Head of caudate nucleus (tissue), 42 donors: ENCODE results near the gene SH3D21.
A peak's percentile ranks its signal among the peaks of the same experiment; 100 is the strongest.

Source experiments
- DNase-seq, 42 donors: peaks; one replicate each; pipeline versions ENCODE4 v3.0.0 to v3.0.0-alpha.2; 2020 to 2021; ENCODE audit warnings: mixed read lengths in 7 of 42
- intact Hi-C: fragments of 100-400 bp; cut with DNase I; formaldehyde crosslinking; loops from one replicate; pipeline ENCODE4 v1.15.0; 2022

Gene SH3D21

GRCh38 chr1:36306210-36306901 is at the start of gene SH3D21:
Gene SH3D21 (plus strand): TSS chr1:36306368. CDS start chr1:36306421, 53 bp downstream.
- peak in 22 of 42 donors; percentile 26 to 61 (median 36) for DNase-seq
- intact Hi-C loops = loop anchor here (5.0 kb wide), 1 partner anchor 61 kb away; no protein-coding TSS in a partner anchor

GRCh38 chr1:36256558-36257374 is 49.4 kb upstream of the SH3D21 start:
- intact Hi-C loops = no loop called here
- no peak for DNase-seq

- intact Hi-C loops = no loop called here
- DNase-seq = no peak
Measured at GRCh38 chr1:36257375-36257767, 48.8 kb upstream of the SH3D21 start.

GRCh38 chr1:36258960-36259344 is 47.2 kb upstream of the SH3D21 start:
- DNase-seq = no peak
- intact Hi-C loops = no loop called here

- no peak for DNase-seq
- intact Hi-C loops = no loop called here
Measured at GRCh38 chr1:36268981-36269380, 37.2 kb upstream of the SH3D21 start.

- intact Hi-C loops = no loop called here
- no peak for DNase-seq
Measured at GRCh38 chr1:36269408-36269838, 36.7 kb upstream of the SH3D21 start.

- no peak for DNase-seq
- intact Hi-C loops = no loop called here
Measured at GRCh38 chr1:36273024-36273423, 33.1 kb upstream of the SH3D21 start.

GRCh38 chr1:36274201-36274600 is 32.0 kb upstream of the SH3D21 start:
- DNase-seq = no peak
- intact Hi-C loops = no loop called here

- intact Hi-C loops = no loop called here
- no peak for DNase-seq
Measured at GRCh38 chr1:36276688-36277087, 29.5 kb upstream of the SH3D21 start.

GRCh38 chr1:36279110-36279788 is 26.9 kb upstream of the SH3D21 start:
- intact Hi-C loops = no loop called here
- peak in 1 of 42 donors; percentile 22 for DNase-seq

GRCh38 chr1:36279789-36280296 is 26.3 kb upstream of the SH3D21 start:
- DNase-seq = no peak
- intact Hi-C loops = no loop called here

- intact Hi-C loops = no loop called here
- DNase-seq = no peak
Measured at GRCh38 chr1:36284061-36284460, 22.1 kb upstream of the SH3D21 start.

GRCh38 chr1:36284517-36284916 is 21.7 kb upstream of the SH3D21 start:
- intact Hi-C loops = no loop called here
- DNase-seq = no peak

- DNase-seq = peak in 36 of 42 donors; percentile 25 to 87 (median 65)
- intact Hi-C loops = loop anchor here (2.0 kb wide), 1 partner anchor 137 kb away; the partner anchor contains the start of gene TRAPPC3
Measured at GRCh38 chr1:36285443-36286101, 20.6 kb upstream of the SH3D21 start.

- DNase-seq = no peak
- intact Hi-C loops = loop anchor here (2.0 kb wide), 1 partner anchor 138 kb away; the partner anchor contains the start of gene TRAPPC3
Measured at GRCh38 chr1:36286802-36287201, 19.4 kb upstream of the SH3D21 start.

- no peak for DNase-seq
- intact Hi-C loops = loop anchor here (2.0 kb wide), 1 partner anchor 139 kb away; the partner anchor contains the start of gene TRAPPC3
Measured at GRCh38 chr1:36287595-36287994, 18.6 kb upstream of the SH3D21 start.

GRCh38 chr1:36295390-36295789 is 10.8 kb upstream of the SH3D21 start:
- intact Hi-C loops = no loop called here
- DNase-seq = no peak

- intact Hi-C loops = no loop called here
- no peak for DNase-seq
Measured at GRCh38 chr1:36297062-36297461, 9.1 kb upstream of the SH3D21 start.

- intact Hi-C loops = no loop called here
- DNase-seq = no peak
Measured at GRCh38 chr1:36298640-36299039, 7.5 kb upstream of the SH3D21 start.
